Mucosa of descending colon (tissue), 3 donors: Measurements from ENCODE around the gene EMID1. TPM values are rescaled to one million over a fixed set of nuclear protein-coding genes. Genes with fewer than 3 reads are reported as not detected.

Source experiments
- ATAC-seq: fragments of 200-7000 bp; cut with Tn5 transposase; one replicate; pipeline ENCODE4 v1.9.1; 2020; ENCODE audit warnings: mild to moderate bottlenecking, moderate library complexity
- DNase-seq, 3 donors: peaks; one replicate each; pipeline ENCODE4 v3.0.0-alpha.2; 2020
- H3K36me3 ChIP-seq: fragments of 200-600 bp; one replicate; pipeline ENCODE4 v1.8.0; 2021; ENCODE audit warnings: low read depth, mild to moderate bottlenecking
- H3K4me1 ChIP-seq: fragments of 200-600 bp; one replicate; pipeline ENCODE4 v1.8.0; 2021; ENCODE audit warnings: low read depth, mild to moderate bottlenecking
- H3K4me3 ChIP-seq: fragments of 200-600 bp; one replicate; pipeline ENCODE4 v1.8.0; 2021; ENCODE audit warnings: mild to moderate bottlenecking
- H3K9me3 ChIP-seq: fragments of 200-600 bp; one replicate; pipeline ENCODE4 v1.8.0; 2021; ENCODE audit warnings: mild to moderate bottlenecking
- CTCF ChIP-seq: fragments of 200-600 bp; IDR thresholded peaks from one replicate; pipeline ENCODE4 v1.8.0; 2022; ENCODE audit warnings: antibody characterized with exemption, mild to moderate bottlenecking
- intact Hi-C, 2 donors: fragments of 100-400 bp; cut with DNase I in 1 of 2; cut with micrococcal nuclease in 1 of 2; formaldehyde crosslinking; loops; one replicate each; pipeline versions ENCODE4 v1.11.0 to v1.11.1; 2022; cut with DNase I, micrococcal nuclease
- total RNA-seq, 3 donors: library from RNA; stranded (reverse); fragmentation: NEBNext Ultra II Directional in 2 of 3; extraction: Animal tissue kit (Norgen Biotek cat#: 25700) in 2 of 3; gene quantifications; one replicate each; pipeline versions ENCODE4 v1.2.1 to v1.2.4, GENCODE V29; 2021 to 2023
- donor health status: DM: no; HTN: no; CAD: no; lungs with moderate emphysema.
- donor health status: DM: no; HTN: no; CAD: no.
- donor health status: DM: no; HTN: yes; CAD: no.

EMID1 gene
- total RNA-seq, 3 donors from 2014 or later: 1.6 to 4.3 (median 3.0) TPM

DNA sequence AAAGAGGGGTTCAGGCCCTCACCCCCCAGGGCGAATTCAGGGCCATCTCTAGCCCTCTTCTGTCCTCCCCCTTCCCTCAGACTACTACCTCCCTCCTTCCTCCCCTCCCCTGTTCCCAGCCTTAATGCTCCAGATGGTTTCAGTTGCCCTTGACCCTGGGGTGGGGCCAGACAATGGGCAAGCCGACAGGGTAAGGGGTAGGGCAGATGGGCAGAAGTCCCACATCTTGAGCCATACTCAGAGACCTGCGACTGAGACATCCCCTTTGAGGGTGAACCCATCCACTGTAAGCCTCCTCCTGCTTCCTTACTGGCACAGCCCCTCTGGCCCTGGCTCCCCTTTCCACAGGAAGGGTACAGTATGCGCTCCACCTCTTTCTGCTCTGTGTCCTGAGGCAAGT lies 60.2 kb downstream of the EMID1 start:
- intact Hi-C loops: no loop called here

DNA sequence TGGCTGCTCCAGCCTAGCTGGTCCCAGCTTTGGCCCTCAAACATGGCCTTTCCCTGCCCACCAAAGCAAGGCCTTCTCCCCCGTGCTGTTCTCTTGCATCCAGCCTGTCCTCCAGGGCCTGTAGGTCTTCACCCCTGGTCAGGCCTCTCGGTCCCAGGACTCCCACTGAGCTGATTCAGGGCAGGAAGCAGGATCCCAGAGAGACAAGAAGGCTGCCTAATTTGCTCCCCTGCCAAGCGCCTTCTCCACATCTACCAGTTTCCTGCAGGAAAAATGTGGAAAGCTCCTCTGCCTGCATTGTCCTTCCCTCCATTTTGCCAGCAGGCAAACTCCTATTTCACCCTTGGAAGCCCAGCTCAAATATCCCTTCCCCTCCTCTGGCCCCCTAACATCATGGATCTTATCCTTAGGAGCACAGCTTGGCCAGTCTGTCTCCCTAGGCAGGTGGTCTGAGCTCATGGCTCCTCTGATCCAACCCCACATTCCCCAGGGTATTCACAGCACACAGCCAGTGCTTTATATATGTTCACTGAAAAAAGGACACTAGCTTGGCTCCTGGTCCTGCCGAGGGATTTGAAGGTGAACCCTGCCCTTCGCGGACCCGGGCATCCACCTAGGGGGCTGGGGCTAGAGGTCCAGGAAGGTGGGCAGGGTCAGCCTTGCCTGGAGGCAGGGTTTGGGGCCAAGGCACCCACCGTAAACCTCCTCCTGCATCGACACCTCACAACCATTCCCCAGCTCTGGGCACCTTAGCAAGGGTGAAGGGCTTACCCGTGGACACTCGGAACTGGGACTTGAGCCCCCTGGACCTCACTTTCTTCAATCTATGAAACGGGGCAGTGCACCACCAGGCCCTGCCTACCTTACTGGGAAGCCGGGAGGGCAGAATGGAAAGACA lies 61.1 kb downstream of the EMID1 start:
- Histone ChIP-seq H3K9me3 (no peaks in the 10 kb centered on the region), H3K4me3 (peak overlapping the region; percentile 56), H3K36me3 (no peaks in the 10 kb centered on the region), H3K4me1 (peaks cover 23% of the 10 kb centered on the region)
- no peak for TF ChIP-seq CTCF
- DNase-seq (peak in 1 of 3 donors; percentile 28), ATAC-seq (no peak)
- intact Hi-C loops: no loop called here

More for the DNA sequence above, 60.2 kb downstream of the EMID1 start:
- DNase-seq (no peak), ATAC-seq (no peak)
- Histone ChIP-seq H3K4me1 (peaks cover 14% of the 10 kb centered on the region), H3K4me3 (no peak overlapping the region), H3K9me3 (no peaks in the 10 kb centered on the region), H3K36me3 (no peaks in the 10 kb centered on the region)
- no peak for TF ChIP-seq CTCF

DNA sequence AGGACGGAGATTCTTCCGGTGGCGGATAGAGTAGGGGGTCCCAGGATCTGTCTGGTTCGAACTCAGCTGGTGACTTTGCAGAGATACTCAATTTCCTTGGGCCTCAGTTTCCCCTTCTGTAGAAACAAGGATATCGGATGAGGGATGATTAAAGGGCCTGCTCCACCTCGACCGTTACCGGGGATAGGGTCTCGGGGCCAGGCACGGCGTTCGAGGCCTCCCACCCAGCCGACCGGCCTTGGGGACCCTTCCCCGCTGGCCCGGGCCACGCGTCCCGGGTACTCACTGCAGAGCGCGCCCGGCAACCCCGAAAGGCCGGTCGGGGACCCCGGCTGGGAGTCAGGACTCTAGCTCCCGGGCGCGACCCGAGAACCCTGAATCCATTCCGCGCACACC lies 61.8 kb downstream of the EMID1 start:
- H3K4me1 ChIP-seq: peaks cover 27% of the 10 kb centered on the region
- TF ChIP-seq CTCF: no peak
- ATAC-seq: no peak
- peak overlapping the region; percentile 56 for H3K4me3 ChIP-seq
- DNase-seq: no peak
- no peaks in the 10 kb centered on the region for H3K36me3 ChIP-seq
- no peaks in the 10 kb centered on the region for H3K9me3 ChIP-seq
- intact Hi-C loops: no loop called here

- Histone ChIP-seq H3K36me3 (no peaks in the 10 kb centered on the region), H3K4me1 (peaks cover 33% of the 10 kb centered on the region), H3K9me3 (no peaks in the 10 kb centered on the region), H3K4me3 (peak within 1 kb of the TSS; percentile 56)
- ATAC-seq (peak; percentile 92), DNase-seq (peak; percentile 95 to 98 (median 97))
- intact Hi-C loops: no loop called here
- no peak for TF ChIP-seq CTCF
Measured at GRCh38 chr22:29267858-29268510, 62.3 kb downstream of the EMID1 start, which contains the start of the genes EWSR1 and RHBDD3. Gene EWSR1 (plus strand): TSS chr22:29268268. CDS start chr22:29268337, 69 bp downstream. Gene RHBDD3 (minus strand): TSS chr22:29267981. CDS start chr22:29265626, 2,355 bp downstream.

GRCh38 chr22:29268511-29269229 lies 63.0 kb downstream of the EMID1 start:
- DNase-seq (peak; percentile 60 to 75 (median 69)), ATAC-seq (peak; percentile 55)
- Histone ChIP-seq H3K4me3 (peak overlapping the region; percentile 56), H3K4me1 (peaks cover 34% of the 10 kb centered on the region), H3K36me3 (no peaks in the 10 kb centered on the region), H3K9me3 (no peaks in the 10 kb centered on the region)
- intact Hi-C loops: no loop called here
- no peak for TF ChIP-seq CTCF
